ENCODE results near the gene BLTP3A. TPM values are rescaled to one million over a fixed set of nuclear protein-coding genes. Genes with fewer than 3 reads are reported as not detected.

BLTP3A gene
- total and polyA plus RNA-seq, 2 of the 8 experiments (the other 6 are each of a cell fraction or from before 2014, with no cell fraction given) = 8.5 to 17.2 TPM

- Histone ChIP-seq H3K4me1 (replicated peaks in 1 of 4; ENCODE audit: control insufficient read depth in 3 of 4, insufficient read depth in 4 of 4, low read length in 3 of 4) (peaks cover 0 to 2% (median 0%) of the 10 kb centered on the region in 4 experiments; a peak in 2 of 7 replicates), H2BK12ac (ENCODE audit: low read depth, low read length) (no peak overlapping the region), H3K4me3 (ENCODE audit: extremely low read depth in 1 of 4, insufficient read depth in 2 of 4, low read depth in 3 of 4, low read length in 4 of 4) (no peak overlapping the region), H2BK120ac (replicated peaks; ENCODE audit: low read depth, low read length) (no peak overlapping the region), H2BK5ac (ENCODE audit: low read depth, low read length) (no peak overlapping the region), H3K36me3 (ENCODE audit: control insufficient read depth in 2 of 4, insufficient read depth in 4 of 4, low read length in 3 of 4) (no peaks in the 10 kb centered on the region), H4K5ac (ENCODE audit: insufficient read length, low read depth, low read length) (no peak overlapping the region), H2BK20ac (ENCODE audit: low read length) (no peak overlapping the region), H4K20me1 (replicated peaks in 1 of 2; ENCODE audit: control insufficient read depth in 1 of 2, insufficient read depth in 2 of 2, low read length in 2 of 2) (peaks cover 0 to 2% of the 10 kb centered on the region in 2 experiments), H3K79me2 (ENCODE audit: control insufficient read depth in 1 of 2, insufficient read depth in 2 of 2, low read length in 2 of 2) (peaks cover 0 to 73% of the 10 kb centered on the region in 2 experiments; a peak in 3 of 4 replicates), H3K79me1 (ENCODE audit: low read depth, low read length) (peaks cover 6% of the 10 kb centered on the region; the same call in 1 of the 2 replicates), H3K27me3 (replicated peaks in 1 of 4; ENCODE audit: control insufficient read depth in 3 of 4, extremely low read depth in 1 of 4, insufficient read depth in 3 of 4, low read length in 3 of 4) (no peaks in the 10 kb centered on the region), H2AK5ac (ENCODE audit: low read depth, low read length) (no peak overlapping the region), H3K27ac (ENCODE audit: low read depth, low read length) (no peak overlapping the region), H2BK15ac (ENCODE audit: low read length) (no peak overlapping the region), H3K14ac (ENCODE audit: insufficient read length) (no peak overlapping the region), H3K9me3 (ENCODE audit: insufficient read depth in 2 of 2, low read depth in 1 of 2, low read length in 1 of 2) (no peaks in the 10 kb centered on the region), H3K4me2 (ENCODE audit: insufficient read depth in 1 of 2, low read depth in 2 of 2, low read length in 2 of 2) (no peak overlapping the region), H4K8ac (ENCODE audit: extremely low read depth, insufficient read depth, low read length) (no peak overlapping the region), H3K9ac (replicated peaks in 1 of 4; ENCODE audit: extremely low read depth in 1 of 4, low read depth in 3 of 4, low read length in 3 of 4) (no peak overlapping the region), H4K91ac (replicated peaks; ENCODE audit: insufficient read length, low read length) (no peak overlapping the region), H2AFZ (ENCODE audit: low read length) (no peak overlapping the region), H3K4ac (replicated peaks; ENCODE audit: insufficient read length, low read depth, low read length) (no peak overlapping the region), H3K23me2 (ENCODE audit: low read depth, low read length) (no peaks in the 10 kb centered on the region; the same call in 1 of the 2 replicates), H3K56ac (replicated peaks; ENCODE audit: insufficient read length, low read depth, low read length) (no peak overlapping the region), H3K18ac (ENCODE audit: extremely low read depth, low read length) (no peak overlapping the region), H3K23ac (ENCODE audit: insufficient read length) (no peak overlapping the region)
- POLR2A ChIA-PET (ENCODE audit: partially characterized antibody) = no interaction called here
- no peak for DNase-seq (ENCODE audit: low read depth in 1 of 2, low spot score in 2 of 2)
- FAIRE-seq = no peak
- CTCF ChIA-PET (ENCODE audit: partially characterized antibody) = no interaction called here
- WGBS, 2 experiments (ENCODE audit: extremely low coverage in 1 of 2, insufficient coverage in 1 of 2, insufficient read length in 1 of 2, insufficient replicate concordance in 2 of 2, low coverage in 1 of 2, low lambda C conversion rate in 2 of 2, missing lambda C conversion rate in 1 of 2) = 99% methylated on average over 3 of the region's 3 CpGs; no CpG with 5 or more reads in 1 of the 2 experiments
- TF ChIP-seq YY1 (IDR thresholded peaks at IDR 0.05; ENCODE audit: low read depth, low read length) = no peak
- TF ChIP-seq EGR1 (IDR thresholded peaks at IDR 0.05; ENCODE audit: borderline replicate concordance, low read depth, low read length) = no peak
- no peak for TF ChIP-seq NRF1 (IDR thresholded peaks at IDR 0.05; ENCODE audit: low read depth, low read length)
- TF ChIP-seq SIRT6 (IDR thresholded peaks at IDR 0.05; ENCODE audit: low read length) = no peak
- no peak for TF ChIP-seq POU5F1 (IDR thresholded peaks at IDR 0.05; ENCODE audit: low read depth, low read length)
Observed at GRCh38 chr6:34798057-34798456, 6.2 kb downstream of the BLTP3A start.

All from H1 (cell line).